ENCODE results near the gene WDR35.

WDR35 gene

GRCh38 chr2:20008703-20009102 is 18.8 kb upstream of the WDR35 start:
- DNase-seq: no peak

DNA sequence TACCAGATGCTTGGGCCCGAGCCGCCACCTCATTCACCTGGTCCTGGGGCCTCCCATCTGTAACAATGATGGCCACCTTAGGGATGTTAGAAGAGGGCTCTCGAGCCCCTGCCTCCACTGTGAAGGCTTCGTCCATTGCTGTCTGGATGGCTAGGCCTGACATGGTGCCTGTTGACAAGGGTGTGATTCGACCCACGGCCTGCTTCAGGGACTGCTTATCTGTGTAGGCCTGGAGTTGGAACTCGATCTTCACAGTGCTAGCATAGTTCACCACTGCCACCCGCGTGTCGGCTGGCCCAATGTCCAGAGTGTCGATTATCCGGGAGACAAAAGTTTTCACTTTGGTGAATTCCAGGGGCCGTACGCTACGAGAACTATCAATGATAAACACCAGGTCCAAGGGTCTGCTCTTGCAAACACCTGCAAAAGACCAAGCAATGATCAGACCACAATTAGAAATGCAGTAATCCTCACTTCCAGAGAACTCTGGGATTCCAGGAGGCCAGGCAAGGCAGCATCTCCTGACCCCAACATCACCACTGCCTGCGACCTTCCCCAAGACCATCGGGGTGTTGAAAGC is 16.1 kb upstream of the WDR35 start:
- no peak for DNase-seq

DNA sequence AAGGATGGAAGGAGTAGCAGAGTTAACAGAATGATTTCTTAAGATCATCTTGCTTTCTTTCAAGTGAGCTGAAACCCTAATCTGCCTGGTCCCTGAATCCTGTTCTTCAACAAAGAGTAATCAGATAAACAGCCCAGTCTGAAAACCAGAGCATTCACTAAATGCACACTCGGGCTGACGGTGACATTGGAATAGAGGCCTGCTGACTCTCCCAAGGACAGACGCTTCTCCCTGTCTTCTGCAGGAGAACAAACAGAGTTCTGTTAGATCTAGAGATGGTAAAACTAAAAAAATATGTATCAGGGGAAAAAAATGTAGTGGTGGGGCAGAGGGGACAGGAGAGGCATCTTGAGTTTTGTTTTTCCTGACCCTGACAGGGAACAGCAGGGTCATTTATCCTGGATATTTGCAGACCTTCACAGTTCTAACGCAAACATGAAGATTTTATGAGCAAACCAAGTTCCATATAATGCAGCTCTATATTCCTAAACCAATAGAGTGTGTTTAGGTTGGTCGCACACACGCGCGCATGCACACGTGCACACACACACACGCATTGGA is 15.2 kb upstream of the WDR35 start:
- no peak for DNase-seq

DNA sequence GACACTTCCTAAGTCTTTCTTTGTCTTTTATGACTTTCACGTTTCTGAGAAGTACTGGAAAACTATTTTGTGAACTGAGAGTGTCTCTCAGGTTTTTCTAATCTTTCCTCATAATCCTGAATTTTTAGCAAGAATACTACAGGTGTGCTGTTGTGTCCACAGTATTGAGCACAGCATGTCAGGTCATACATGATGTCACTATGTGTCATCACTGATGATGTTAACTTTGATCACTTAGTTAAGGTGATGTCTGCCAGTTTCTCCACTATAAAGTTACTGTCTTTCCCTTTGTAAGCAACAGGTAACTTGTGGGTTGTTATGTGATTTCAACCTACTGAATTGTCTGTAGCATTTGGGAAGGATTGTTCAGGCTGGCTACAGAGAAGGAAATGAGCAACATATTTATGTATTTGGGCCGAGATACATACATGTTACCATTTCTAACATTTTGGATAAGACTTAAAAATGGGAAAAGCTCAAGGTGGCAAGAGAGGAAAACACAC is 11.5 kb upstream of the WDR35 start:
- no peak for DNase-seq

GRCh38 chr2:19993731-19994130 is 3.8 kb upstream of the WDR35 start:
- DNase-seq: no peak

GRCh38 chr2:19991895-19992294 is 2.0 kb upstream of the WDR35 start:
- no peak for DNase-seq

DNA sequence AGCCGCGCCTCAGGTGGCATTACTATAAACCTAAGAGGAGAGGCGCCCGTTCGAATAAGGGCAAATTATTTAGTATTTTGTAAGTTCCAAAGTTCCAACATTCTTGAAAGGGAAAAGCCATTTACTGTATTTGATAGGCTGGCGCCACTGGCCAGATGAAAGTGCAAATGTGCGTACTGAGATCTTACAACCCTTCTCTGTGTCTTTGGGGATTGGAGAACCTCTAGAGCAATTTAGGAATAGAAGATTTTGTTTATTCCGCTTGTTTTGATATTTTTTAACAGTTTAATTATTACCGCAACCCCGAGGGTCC is 467 bp upstream of the WDR35 start:
- no peak for DNase-seq

DNA sequence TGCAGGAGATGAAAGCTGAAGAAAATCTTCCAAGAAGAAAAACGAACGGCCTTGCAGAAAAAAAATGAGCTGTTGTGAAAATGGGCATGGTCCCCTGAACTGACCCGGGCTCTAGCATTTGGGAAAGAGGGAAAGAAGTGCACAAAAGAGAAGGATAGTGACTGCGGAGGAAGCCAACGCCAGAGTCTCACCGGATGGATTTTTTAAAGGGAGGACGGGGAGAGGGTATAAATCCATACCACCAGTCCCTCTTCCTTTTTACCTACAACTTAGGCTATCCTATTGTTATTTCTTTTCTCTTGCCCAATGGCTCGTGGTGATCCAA is 601 bp downstream of the WDR35 start:
- no peak for DNase-seq

DNA sequence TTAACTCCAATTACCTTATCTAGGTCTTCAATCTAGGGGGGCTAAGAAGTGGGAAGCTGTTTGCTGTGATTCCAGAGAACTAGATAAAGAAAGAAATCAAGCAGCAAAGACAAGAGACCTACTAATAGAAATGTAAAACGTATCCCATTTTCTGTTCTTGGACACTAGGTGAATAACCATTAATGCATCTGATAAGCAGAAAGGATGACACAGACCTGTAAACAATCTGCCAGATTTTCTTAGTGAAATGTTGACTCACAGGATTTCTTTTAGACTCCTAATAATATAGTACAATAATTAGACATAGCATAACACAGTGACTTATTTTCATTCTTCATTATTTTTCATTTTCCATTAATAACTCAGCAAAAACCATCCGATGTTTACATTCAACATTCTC is 1.3 kb downstream of the WDR35 start:
- no peak for DNase-seq

GRCh38 chr2:19987936-19988335 is 2.0 kb downstream of the WDR35 start:
- no peak for DNase-seq

DNA sequence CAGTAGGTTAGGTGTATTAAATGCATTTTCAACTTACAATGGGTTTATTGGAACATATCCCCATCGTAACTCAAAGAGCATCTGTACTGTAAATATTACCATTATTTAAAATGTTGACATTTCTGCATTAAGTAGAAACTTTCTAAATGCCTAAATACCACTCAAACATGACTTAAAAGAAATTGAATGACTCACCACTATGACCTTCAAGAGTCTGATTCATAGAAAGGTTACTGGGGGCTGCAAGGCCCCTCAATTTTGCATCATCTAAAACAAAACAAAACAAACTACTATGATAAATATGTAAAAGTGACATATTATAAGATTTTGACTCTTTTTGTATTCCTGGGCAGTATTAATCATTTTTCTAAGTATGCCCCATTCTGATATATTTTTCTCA is 7.6 kb downstream of the WDR35 start:
- DNase-seq: no peak

- no peak for DNase-seq
Observed at GRCh38 chr2:19979932-19980331, 10.0 kb downstream of the WDR35 start.

GRCh38 chr2:19973466-19973865 is 16.4 kb downstream of the WDR35 start:
- DNase-seq: no peak

DNA sequence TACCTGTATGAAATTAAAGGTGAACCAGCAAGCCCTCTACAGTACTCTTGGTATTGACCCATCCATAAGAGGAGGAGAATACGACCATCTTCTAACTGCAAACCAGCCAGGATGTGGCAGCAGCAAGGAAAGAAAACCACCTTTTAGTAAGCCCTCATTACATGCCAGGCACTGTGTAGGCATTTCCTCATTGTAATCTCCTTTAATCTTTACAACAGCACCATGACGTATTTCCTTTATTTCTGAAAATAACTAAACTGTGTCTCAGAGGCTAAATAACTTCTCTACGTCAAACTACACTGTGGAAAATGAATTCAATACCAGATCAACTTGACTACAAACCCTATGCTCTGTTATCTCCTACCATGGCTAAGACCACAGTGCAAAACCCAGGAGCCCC is 18.2 kb downstream of the WDR35 start:
- DNase-seq: peak in 1 of 2 donors; percentile 12

DNA sequence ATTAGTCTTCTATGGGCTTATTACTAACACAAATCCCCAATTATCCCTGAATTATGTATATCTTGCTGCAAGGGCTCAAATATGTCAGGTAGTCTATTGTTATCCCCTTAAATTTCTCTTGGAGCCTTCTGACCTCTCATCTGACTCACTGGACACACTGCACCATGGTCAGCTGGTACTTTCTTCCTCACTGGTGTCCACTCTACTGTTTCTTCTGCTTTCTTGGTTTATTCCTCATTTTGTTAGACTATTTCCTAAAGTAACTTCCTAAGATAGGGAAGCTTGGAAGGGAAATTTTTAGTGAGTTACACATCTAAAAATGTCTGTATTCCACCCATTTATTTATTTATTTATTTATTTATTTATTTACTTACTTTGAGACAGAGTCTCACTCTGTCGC is 26.5 kb downstream of the WDR35 start:
- DNase-seq: no peak

DNA sequence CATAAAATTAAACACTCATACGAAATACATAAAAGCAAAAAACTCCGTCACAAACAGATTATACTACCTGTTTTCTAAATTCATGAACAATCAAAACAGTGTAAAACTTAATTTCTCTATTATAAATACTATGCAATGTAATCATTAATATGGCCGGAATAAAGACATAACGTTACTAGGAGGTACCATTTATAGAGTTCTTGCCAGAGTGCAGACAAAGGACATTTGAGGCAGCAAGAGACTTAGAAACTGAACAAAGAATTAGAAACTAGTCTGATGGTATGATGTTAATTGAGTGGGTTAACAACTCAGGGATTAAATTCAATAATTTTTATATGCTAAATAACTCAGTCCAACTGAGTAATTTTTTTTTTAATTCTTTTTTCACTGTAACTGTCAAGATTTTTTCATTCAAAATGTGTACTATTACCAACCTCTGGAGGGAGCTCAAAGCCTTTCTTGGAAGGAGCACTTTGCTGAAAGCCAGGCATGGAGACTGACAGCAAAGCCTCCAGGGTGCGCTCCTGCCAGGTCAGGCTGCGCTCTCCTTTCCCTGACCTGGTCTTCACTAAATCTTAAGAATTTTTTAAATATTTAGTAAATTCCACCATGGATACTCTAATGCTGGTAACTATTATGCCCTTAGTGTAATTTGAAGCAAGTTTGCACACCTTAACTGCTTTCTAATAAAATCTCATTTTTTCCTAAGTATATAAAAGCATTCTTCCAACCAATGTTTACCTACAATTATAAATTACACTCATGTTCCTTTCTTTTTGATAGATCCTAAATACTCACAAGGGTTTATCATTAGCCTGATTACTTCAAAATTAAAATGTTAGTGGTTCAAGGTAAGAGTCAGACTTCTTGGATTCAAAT is 34.1 kb downstream of the WDR35 start:
- peak; percentile 49 to 63 for DNase-seq

GRCh38 chr2:19949071-19949470 is 40.8 kb downstream of the WDR35 start:
- DNase-seq: no peak

DNA sequence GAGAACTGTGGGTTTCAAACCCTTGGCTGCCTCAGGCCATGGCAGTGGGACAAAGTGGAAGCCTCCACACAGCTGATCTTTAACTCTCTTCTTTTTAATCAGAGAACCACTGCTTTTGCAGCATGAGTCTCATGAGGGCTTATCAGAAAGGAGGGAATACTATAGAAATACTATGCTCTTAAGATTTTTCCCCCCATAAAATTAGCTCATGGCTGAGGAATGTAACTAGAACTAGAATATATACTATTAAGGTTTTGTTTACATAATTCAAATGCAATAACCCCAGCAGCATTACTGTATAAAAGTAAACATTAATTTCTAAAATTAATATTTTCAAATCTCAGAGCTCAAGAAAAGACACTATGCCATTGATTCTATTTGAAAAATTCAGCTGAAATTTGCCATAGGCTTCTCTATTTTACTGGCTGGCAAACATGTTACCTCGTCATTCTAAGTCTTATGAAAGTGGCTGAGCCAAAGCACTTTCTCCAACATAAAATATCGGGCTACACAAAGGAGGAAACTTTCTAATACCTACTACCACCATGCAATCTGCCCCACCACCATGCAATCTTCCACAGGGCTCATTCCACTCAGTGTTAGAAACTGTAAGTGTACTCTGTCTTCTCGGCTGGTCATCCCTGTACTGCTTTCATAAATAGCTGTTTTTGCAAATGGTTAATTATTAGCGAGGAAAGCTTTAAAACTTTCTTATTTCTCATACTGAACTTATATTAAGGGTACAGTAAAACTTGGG is 42.5 kb downstream of the WDR35 start:
- DNase-seq: no peak

DNA sequence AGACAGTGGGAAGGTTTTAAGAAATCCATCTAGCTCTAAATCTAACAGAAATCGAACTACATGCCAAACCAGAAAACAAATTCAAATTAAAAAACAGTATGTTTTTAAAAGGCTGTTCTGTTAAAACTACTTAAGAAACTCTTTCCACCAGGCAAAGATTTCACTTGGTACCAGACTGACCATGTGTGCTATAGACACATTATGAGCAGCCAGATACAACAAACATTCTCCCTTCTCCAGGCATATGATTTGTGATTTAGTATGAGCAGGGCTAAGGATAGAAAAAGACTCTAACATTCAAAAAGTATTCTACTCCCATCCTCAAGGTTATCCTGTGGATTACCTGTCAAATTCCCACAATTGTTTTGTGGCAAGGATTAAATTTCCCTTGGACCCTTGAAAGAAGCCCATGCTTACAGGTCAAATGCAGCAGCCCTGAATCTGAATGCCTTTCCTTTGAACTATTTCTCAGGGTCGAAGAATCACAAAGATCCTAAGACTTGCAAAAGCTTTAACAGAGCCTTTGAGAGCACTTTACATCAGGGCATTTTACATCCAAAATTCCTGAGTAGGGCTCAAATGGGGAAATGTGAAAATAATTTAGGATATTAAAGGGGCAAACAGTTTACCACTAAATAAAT is 45.6 kb downstream of the WDR35 start:
- DNase-seq: no peak

- DNase-seq: no peak
Observed at GRCh38 chr2:19943189-19943588, 46.7 kb downstream of the WDR35 start.

GRCh38 chr2:19942199-19942598 is 47.7 kb downstream of the WDR35 start:
- DNase-seq: no peak

- no peak for DNase-seq
Observed at GRCh38 chr2:19937004-19937403, 52.9 kb downstream of the WDR35 start.

GRCh38 chr2:19936203-19936602 is 53.7 kb downstream of the WDR35 start:
- no peak for DNase-seq

Data from CD4-positive, alpha-beta T cell treated with Interleukin-1 beta for 1 hour (primary cell).